Colon (tissue), 2 donors: Measurements from ENCODE around the gene SH3BP4.

Experiments used
- FAIRE-seq: peaks from 2 replicates; lab custom pipeline; 2012; peaks lifted over from hg19 to GRCh38; lab: Jason Lieb, UNC
- donor health status: control.
- donor health status: control.

Gene SH3BP4

DNA sequence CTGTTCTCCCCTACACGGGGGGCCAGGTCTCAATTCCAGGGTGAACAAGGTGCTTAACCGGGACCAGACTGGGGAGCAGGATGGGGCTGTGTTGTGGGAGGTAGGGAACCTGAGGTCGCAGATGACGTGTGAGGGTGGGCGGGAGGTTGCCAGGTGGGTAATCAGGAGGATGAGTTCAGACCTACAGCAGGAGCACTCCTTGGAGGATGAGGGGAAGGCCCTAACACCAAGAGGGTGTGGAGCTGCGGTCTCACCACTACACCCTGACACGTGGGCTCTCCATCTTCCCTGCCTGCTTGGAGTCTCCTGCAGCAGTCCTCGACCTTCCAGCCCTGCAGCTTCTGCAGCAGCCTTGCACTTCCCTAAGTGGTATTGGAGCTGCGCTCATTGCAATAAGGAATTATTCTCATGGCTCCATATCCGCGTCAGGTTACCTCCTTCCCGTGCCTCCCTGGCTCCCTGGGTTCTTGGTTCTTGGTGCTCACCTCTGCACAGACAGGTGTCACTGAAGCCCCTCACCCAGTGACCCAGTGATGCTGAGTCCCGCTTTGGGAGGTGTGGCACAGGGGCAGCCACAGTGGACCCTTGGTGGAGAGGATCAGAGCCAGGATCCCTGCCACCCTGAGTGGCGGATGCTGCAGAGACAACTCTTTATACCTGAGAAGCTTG, 15.5 kb downstream of the SH3BP4 start:
- no peak for FAIRE-seq

GRCh38 chr2:234967870-234968208, 16.0 kb downstream of the SH3BP4 start:
- no peak for FAIRE-seq

DNA sequence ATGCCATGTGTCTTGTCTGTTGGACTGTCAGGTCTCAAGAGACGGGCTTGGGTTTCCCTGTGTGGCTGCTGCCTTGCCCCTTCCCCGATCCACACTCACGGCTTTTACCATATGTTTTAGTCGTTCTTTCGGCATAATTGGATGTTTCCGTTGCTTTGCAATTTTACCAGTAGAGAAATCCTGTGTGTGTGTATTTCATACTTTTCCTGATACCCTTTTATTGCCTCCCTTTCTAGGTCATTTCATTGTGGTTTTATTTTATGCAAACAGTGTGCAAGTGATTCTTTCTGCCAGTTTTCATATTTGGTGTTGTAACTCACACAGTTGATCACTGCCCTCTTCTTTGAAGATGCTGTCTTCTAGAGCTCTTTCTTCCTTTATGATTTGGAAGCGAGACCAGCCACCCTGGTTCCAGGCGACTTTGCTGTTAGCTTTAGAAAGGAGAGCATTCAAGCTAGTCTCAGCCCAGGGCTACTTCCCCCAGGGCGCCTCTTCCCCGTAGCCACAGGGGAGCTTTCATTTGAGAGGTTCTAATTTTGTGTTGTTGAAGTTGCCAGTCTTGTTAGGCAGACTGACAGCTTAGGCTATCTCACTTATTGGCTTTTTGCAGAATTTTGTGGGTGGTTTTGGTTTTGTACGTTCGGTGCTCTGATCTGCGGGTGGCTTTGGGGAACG, 17.0 kb downstream of the SH3BP4 start:
- no peak for FAIRE-seq

- FAIRE-seq: no peak
Observed at GRCh38 chr2:234969306-234970098, 17.7 kb downstream of the SH3BP4 start.

GRCh38 chr2:234970099-234970440, 18.3 kb downstream of the SH3BP4 start:
- no peak for FAIRE-seq

DNA sequence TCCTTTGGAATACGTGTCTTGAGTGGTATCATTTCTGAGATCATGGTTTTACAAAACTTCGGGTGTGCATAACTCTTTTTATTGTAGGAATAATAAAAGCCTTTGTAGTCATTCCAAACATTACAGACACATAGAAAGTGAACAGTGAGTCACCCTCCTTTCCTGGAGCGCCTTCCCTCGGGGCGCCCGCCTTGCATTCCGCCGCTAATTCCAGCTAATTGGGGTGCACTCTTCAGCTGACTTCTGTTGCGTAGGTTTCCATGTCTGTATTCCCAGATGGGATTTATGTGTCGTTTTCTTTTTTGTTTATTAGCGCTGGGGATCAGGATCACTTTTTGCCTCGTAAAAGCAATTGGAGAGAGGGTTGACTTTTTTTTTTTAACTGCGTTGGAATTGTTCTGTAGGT, 18.7 kb downstream of the SH3BP4 start:
- FAIRE-seq: no peak

GRCh38 chr2:234971496-234971895, 19.7 kb downstream of the SH3BP4 start:
- FAIRE-seq: no peak

DNA sequence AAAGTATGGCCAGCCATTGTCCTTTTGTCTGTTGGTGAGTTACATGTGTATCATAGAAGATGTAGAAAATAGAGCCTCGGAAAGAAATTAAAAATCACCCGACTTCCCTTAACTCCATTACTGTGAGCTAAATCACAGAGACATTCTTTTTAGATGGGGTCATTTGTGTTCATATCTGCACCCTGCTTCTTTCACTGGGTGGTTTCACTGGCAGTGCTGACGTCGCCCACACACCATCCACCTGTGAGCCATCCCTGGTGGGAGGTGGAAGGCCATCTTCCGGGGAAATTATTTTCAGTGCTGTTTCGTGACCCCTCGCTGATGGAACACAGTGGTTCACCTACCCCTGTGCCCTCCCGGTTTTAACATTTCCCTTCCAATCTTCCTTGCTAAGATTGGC, 21.2 kb downstream of the SH3BP4 start:
- no peak for FAIRE-seq

GRCh38 chr2:234974501-234975385, 22.9 kb downstream of the SH3BP4 start:
- FAIRE-seq: no peak

- FAIRE-seq: no peak
Observed at GRCh38 chr2:234975611-234976010, 23.8 kb downstream of the SH3BP4 start.

GRCh38 chr2:234976479-234977227, 24.8 kb downstream of the SH3BP4 start:
- FAIRE-seq: no peak

GRCh38 chr2:234977228-234977679, 25.4 kb downstream of the SH3BP4 start:
- FAIRE-seq: no peak

DNA sequence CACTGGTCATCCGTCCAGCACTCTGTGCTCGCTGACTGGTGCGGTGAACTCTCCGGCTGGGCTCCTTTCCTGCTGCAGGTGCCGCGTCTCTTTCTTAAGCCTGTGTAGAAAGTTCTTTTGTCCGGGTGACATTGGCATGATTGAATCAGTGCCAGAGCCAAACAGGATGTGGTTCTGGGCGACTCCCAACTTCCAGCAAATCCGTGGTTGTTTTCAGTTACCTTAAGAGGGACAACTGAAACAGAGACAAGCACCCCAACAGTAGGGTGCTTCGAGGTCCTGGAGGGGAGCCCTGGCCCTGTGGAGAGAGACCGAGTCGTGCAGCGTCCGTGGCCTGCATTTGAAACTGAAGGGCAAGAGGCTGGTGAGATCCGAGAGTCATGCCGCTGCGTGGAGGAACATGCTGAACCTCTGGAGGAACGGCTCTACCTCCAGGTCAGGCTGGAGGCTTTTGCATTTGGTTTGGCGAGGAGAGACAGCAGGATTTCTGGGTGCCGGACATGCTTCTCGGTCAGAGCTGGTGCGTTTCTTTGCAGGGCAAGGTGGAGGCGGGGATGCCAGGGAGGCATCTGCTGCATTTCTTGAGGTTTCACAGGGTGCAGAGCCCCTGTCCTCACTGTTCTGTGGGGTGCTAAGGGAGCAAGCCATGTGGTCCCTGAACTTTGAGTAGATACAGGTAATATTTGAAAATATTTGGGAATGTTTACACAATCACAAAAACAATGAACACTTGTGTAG, 26.8 kb downstream of the SH3BP4 start:
- FAIRE-seq: no peak

GRCh38 chr2:234979204-234980167, 27.7 kb downstream of the SH3BP4 start:
- no peak for FAIRE-seq

DNA sequence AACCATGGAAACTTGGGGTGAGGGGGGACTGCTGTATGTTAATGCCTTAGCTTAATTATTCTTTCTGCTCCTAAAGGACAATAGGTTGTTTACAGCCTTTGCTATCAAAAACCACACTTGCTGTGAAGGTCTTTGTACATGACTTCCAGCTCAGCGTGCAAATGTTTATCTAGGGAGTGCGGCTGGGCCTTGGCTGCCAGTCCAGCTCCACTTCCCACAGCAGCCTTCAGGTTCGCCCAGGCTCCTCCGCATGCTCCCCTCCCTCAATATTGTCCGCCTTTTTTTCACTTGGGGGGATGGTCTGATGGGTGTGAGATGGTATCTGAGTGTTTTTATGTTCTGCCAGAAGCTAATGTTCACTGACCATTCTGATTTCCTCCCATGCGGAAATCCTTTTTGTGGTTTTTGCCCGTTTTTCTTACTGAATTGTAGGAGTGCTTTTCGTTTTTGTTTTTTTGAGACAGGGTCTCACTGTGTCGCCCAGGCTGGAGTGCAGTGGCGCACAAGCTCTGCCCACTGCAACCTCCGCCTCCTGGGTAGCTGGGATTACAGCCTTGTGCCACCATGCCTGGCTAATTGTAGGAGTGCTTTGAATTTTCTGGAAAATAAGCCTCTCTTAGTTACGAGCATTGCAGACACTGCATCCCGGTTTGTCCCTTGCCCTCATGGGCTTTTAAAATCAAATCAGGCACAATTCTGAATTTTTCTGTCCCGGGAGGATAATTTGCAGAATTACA, 28.8 kb downstream of the SH3BP4 start:
- no peak for FAIRE-seq

GRCh38 chr2:234981197-234982095, 29.6 kb downstream of the SH3BP4 start:
- no peak for FAIRE-seq

GRCh38 chr2:234982096-234982834, 30.4 kb downstream of the SH3BP4 start:
- no peak for FAIRE-seq
